ENCODE data around the gene MEIOB.
"Not testable (repeated sequence)": the region's sequence is repeated elsewhere in the genome, so short reads cannot be mapped to it uniquely, and the experiment has no call there.

DNA sequence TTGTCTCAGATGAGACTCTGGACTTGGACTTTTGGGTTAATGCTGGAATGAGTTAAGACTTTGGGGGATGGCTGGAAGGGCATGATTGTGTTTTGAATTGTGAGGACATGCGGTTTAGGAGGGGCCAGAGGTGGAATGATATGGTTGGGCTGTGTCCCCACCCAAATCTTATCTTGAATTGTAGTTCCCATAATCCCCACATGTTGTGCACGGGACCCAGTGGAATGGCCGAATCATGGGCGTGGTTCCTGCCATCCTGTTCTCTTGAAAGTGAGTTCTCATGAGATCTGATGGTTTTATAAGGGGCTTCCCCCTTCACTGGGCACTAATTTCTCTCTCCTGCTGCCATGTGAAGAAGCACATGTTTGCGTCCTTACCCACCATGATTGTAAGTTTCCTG, 72.7 kb downstream of the MEIOB start:
- not testable (repeated sequence) for TF ChIP-seq ZFP3 (CRISPR knock-in tag; IDR thresholded peaks at IDR 0.05); RARB (CRISPR knock-in tag; IDR thresholded peaks at IDR 0.05); CSDC2 (CRISPR knock-in tag; IDR thresholded peaks at IDR 0.05); ZNF8 (CRISPR knock-in tag; IDR thresholded peaks at IDR 0.05); TCF4 (CRISPR knock-in tag; IDR thresholded peaks at IDR 0.05; ENCODE audit: borderline replicate concordance); ISL1 (CRISPR knock-in tag; IDR thresholded peaks at IDR 0.05); ARNTL (CRISPR knock-in tag; IDR thresholded peaks at IDR 0.05; ENCODE audit: borderline replicate concordance, low read depth)
- TF ChIP-seq, protein P1, sequence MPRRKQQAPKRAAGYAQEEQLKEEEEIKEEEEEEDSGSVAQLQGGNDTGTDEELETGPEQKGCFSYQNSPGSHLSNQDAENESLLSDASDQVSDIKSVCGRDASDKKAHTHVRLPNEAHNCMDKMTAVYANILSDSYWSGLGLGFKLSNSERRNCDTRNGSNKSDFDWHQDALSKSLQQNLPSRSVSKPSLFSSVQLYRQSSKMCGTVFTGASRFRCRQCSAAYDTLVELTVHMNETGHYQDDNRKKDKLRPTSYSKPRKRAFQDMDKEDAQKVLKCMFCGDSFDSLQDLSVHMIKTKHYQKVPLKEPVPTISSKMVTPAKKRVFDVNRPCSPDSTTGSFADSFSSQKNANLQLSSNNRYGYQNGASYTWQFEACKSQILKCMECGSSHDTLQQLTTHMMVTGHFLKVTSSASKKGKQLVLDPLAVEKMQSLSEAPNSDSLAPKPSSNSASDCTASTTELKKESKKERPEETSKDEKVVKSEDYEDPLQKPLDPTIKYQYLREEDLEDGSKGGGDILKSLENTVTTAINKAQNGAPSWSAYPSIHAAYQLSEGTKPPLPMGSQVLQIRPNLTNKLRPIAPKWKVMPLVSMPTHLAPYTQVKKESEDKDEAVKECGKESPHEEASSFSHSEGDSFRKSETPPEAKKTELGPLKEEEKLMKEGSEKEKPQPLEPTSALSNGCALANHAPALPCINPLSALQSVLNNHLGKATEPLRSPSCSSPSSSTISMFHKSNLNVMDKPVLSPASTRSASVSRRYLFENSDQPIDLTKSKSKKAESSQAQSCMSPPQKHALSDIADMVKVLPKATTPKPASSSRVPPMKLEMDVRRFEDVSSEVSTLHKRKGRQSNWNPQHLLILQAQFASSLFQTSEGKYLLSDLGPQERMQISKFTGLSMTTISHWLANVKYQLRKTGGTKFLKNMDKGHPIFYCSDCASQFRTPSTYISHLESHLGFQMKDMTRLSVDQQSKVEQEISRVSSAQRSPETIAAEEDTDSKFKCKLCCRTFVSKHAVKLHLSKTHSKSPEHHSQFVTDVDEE (CRISPR knock-in tag; IDR thresholded peaks at IDR 0.05), result not testable (repeated sequence)
- TF ChIP-seq, protein P2, sequence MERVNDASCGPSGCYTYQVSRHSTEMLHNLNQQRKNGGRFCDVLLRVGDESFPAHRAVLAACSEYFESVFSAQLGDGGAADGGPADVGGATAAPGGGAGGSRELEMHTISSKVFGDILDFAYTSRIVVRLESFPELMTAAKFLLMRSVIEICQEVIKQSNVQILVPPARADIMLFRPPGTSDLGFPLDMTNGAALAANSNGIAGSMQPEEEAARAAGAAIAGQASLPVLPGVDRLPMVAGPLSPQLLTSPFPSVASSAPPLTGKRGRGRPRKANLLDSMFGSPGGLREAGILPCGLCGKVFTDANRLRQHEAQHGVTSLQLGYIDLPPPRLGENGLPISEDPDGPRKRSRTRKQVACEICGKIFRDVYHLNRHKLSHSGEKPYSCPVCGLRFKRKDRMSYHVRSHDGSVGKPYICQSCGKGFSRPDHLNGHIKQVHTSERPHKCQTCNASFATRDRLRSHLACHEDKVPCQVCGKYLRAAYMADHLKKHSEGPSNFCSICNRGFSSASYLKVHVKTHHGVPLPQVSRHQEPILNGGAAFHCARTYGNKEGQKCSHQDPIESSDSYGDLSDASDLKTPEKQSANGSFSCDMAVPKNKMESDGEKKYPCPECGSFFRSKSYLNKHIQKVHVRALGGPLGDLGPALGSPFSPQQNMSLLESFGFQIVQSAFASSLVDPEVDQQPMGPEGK (CRISPR knock-in tag; IDR thresholded peaks at IDR 0.05; ENCODE audit: borderline replicate concordance), result not testable (repeated sequence)
- TF ChIP-seq, protein P3, sequence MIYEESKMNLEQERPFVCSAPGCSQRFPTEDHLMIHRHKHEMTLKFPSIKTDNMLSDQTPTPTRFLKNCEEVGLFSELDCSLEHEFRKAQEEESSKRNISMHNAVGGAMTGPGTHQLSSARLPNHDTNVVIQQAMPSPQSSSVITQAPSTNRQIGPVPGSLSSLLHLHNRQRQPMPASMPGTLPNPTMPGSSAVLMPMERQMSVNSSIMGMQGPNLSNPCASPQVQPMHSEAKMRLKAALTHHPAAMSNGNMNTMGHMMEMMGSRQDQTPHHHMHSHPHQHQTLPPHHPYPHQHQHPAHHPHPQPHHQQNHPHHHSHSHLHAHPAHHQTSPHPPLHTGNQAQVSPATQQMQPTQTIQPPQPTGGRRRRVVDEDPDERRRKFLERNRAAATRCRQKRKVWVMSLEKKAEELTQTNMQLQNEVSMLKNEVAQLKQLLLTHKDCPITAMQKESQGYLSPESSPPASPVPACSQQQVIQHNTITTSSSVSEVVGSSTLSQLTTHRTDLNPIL (CRISPR knock-in tag; IDR thresholded peaks at IDR 0.05; ENCODE audit: low read depth), result not testable (repeated sequence)
